ENCODE data around the gene SARS1.
"Not testable (repeated sequence)": the region's sequence is repeated elsewhere in the genome, so short reads cannot be mapped to it uniquely, and the experiment has no call there.

The SARS1 gene

DNA sequence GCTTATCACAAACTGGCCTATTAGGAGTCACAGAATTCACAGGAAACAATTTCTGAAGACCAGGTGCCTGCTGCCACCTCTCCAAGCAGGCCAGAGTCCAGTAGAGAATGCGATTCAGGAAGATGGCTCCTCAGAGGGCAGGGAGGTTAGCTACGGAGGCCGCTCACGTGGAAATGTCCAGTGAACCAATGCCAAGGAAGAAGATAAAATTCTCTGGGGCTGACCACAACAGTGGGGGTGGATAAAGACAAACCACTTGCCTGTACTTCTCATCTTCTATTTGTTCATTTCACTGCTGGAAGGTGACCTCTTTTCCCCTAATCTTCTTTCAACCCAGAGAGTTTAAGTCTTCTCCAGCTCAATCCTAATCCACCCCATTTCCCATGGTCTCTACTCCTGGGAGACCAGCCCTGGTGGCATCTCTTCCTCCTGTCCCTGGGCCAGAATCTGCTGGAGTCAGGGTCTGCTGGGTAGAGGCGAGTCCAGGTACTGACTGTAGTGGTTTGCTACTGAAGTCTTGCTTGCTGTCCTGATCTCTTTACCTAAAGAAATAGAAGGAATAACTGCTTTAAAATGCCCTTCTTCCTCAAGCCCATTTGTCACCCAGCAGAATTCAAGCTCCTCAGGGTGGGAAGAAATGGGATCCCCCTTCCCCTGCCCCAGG lies 66.0 kb downstream of the SARS1 start:
- no peak for DNase-seq

DNA sequence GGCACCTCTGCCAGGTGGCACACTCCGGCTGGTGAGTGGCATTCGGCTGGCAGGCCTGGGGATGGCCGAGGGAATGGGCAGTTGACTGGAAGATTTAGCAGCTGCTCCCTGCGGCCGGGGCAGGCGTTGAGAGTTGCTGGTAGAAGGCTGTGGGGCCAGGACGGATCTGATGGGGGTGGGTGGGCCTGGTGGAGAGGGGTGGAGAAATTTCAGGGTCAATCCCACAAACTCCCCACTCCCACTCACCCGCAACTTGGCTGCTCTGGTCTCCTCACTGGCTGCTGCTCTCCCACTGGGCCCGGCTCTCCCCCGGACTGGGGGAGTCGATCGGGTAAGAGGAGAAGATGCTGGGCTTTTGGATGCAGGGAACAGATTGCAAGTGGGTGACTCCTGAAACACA lies 67.1 kb downstream of the SARS1 start:
- no peak for DNase-seq

DNA sequence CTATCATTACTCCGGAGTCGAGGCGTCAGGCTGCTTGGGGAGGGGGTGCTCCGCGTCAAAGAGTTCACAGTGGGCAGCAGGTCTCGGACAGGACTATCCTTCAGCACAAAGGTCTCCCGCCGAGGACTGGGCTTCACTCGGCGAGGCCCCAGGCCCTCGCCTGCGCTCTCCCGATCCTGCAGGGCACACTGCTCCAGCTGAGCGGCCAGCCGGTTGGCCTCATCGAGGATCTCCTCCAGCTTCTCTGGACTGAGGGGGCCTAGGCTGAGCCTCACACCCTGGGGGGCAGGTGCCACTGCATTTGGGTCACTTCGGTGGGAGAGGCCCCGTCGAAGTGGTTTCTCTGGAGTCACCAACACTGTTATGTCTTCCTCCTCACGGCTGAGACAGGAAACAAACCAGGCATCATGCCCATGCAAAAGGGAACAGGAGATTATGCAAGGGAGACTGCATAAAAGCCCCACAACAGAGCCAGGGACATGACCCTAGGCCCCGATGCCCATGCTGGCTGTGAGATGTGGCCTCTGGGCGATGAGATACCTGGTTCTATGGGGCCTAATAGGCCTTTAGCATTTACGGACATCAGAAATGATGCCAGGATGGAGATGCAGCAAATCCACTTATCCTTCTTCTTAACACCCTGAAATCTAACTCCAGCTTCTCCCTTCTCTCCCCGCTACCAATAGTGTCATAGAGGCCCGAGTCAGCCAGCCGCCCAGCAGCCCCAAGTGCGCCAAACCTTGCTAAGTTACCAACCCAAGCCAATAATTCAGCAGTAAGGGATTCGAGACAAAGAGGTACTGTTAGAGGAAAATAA lies 68.2 kb downstream of the SARS1 start:
- DNase-seq: no peak

DNA sequence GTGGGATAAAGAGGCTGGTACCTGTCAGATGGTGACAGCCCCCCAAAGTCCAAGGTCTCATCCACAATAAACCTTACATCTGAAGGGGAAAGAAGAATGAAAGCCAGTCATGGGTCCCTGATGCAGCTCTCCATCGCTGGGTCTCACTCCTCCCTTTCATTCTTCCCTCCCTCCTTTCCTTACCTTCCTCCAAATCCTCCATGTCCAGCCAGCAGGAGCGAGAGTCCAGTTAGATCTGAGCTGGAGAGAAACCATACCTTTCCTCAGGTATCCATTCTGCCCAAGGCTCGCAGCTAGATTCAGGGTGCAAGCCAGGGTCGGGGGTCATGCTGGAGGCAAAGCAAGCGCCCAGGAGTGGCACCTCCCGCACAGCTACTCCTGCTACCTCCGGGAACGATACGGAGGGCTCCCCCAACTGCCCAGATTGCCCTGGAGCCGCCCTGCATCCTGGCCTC lies 68.8 kb downstream of the SARS1 start:
- DNase-seq: no peak

DNA sequence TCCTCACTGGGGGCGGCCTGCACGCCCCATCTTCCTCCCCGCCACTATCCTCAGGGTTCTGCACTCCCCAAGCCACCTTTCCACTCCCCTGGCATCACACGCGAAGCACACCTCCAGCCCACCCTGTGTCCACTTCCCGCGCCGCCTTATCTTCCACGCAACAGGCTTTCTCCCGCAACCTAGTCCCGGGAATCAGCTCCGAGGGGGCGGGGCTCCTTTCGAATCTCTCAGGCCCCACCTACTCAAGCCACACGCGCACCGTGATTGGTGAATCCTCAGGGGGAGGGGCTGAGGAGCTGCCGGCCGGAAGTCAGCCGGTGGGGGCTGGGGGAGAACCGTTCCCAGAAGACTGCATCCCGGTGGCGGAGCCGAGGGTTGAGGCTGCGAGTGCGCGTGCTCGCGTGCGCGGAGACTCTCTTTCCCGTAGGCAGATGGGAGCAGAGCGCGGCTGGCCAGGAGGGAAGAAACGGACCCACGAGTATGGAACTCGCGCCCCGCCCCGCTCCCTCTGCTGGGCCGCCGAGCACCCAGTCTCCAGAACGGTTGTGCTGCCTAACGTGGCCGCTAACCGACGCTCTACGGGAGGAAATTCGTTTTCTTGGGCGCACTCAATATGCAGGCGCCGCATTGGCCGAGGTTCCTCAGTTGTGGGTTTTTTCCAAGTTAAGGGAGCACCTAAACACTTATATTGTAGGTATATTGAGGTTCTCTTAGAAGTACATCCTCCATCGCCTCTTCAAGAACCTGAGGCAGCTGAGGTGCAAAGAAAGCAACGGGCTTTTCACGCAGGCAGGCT lies 69.4 kb downstream of the SARS1 start, which contains the start of gene PSRC1:
TSS of gene PSRC1 (minus strand) at position 194 of the 796 bp plus-strand sequence.
- peak; percentile 84 for DNase-seq

DNA sequence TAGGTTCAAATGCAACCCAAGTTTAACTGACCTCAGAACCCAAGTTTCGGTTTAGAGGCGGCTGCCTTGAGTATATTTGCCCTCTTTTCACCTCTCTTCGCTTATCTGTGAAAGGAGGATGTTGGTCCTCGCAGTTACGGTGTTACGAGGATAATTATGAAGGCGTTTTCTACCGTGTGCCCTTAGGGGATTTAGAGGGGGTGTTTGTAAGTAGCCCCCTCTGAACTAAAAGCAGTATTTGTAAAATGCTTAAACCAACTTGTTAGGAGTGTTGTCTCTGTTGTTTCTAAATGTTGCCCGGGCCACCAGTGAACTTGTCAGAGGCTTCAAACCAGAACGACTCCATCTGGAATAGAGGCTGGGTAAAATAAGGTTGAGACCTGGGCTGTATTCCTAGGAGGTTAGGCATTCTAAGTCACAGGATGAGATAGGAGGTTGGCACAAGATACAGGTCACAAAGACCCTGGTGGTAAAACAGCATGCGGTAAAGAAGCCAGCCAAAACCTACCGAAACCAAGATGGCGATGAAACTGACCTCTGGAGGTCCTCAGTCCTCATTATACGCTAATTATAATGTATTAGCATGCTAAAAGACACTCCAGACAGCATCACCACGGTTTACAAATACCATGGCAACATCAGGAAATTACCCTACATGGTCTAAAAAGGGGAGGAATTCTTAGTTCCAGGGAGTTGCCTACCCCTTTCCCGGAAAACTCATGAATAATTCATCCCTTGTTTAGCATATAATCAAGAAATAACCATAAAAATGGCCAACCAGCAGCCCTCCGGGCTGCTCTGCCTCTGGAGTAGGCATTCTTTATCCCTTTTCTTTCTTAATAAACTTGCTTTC lies 70.3 kb downstream of the SARS1 start:
- DNase-seq: no peak

DNA sequence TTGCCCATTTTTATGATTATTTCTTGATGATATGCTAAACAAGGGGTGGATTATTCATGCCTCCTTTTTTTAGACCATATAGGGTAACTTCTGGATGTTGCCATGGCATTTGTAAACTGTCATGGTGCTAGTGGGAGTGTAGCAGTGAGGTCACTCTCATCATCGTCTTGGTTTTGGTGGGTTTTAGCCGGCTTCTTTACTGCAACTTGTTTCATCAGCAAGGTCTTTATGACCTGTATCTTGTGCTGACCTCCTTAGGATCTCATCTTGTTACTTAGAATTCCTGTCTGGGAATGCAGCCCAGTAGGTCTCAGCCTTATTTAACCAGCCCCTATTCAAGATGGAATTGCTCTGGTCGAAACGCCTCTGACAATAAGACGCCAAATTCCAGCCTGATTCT lies 73.0 kb downstream of the SARS1 start:
- DNase-seq: not testable (repeated sequence)
